NCI-H510A (cell line): ENCODE results near the gene TOB1.

ENCODE experiments used
- DNase-seq: peaks from one replicate; lab custom pipeline; 2025; lab: John Stamatoyannopoulos, UW

Gene TOB1, protein sequence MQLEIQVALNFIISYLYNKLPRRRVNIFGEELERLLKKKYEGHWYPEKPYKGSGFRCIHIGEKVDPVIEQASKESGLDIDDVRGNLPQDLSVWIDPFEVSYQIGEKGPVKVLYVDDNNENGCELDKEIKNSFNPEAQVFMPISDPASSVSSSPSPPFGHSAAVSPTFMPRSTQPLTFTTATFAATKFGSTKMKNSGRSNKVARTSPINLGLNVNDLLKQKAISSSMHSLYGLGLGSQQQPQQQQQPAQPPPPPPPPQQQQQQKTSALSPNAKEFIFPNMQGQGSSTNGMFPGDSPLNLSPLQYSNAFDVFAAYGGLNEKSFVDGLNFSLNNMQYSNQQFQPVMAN

GRCh38 chr17:50866261-50866949 is at the start of gene TOB1:
Gene TOB1 (minus strand): TSS chr17:50866354. CDS start chr17:50864017, 2,337 bp downstream.
- peak; percentile 98 for DNase-seq

DNA sequence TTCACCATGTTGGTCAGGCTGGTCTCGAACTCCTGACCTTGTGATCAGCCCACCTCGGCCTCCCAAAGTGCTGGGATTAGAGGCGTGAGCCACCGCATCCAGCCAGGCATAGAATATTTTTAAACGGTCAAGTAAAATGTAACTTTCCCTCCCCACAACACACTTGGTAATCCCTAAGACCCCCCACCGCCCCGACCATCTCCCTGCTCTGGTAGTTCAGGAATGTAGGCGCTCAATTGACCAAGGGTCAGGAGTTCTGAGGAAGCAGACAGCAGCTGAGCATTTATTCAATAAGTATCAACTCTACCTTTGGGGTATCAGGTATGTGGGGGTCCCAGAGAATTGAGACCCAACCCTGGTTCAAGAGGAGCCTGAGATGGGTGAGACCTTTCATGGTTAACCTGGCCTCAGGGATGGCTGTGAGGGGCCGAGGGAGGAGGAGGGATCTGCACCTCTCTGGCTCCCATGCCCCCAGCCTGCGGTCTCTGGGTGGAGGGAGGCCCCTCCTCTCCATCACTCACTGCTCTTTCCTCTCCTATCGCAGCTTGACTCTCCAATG is 48.4 kb upstream of the TOB1 start:
- no peak for DNase-seq

DNA sequence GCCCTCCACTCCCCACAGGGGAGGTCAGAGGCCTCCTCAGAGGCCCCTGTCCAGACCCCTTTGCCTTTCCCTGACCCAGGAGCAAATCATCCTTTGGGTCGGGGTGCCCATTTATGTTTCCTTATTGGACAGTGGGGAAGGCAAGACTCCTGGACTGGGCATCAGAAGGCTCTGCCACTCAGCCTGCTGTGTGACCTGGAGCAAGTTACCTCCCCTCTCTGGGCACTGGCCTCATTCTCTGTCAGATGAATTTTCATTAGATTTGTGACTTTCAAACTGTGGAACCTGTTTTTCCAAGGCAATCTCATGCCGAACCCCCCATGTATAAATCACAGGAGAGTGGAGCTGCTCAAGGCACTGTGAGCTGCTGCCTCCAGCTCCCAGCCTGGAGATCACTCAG is 47.0 kb upstream of the TOB1 start:
- no peak for DNase-seq

- no peak for DNase-seq
Measured at GRCh38 chr17:50911890-50912289, 45.7 kb upstream of the TOB1 start.

DNA sequence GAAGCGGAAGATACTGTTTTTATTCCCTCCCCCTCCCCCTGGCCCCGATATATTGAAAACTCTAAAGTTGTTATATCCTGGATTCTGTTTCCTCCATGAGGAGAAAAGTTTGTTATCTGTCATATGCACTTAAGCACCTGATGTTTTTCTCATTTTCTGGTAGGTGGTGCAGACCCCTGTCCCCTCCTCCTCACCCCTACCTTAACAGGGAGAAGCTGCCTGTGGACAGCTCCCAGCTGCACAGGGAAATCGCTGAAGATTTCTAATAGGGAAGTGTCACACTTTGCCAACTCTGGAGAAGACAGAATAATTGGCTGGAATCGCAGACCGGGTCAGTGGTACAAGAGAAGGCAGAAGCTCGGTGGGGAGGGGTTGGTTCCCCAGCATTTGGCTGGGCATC is 45.3 kb upstream of the TOB1 start:
- no peak for DNase-seq

DNA sequence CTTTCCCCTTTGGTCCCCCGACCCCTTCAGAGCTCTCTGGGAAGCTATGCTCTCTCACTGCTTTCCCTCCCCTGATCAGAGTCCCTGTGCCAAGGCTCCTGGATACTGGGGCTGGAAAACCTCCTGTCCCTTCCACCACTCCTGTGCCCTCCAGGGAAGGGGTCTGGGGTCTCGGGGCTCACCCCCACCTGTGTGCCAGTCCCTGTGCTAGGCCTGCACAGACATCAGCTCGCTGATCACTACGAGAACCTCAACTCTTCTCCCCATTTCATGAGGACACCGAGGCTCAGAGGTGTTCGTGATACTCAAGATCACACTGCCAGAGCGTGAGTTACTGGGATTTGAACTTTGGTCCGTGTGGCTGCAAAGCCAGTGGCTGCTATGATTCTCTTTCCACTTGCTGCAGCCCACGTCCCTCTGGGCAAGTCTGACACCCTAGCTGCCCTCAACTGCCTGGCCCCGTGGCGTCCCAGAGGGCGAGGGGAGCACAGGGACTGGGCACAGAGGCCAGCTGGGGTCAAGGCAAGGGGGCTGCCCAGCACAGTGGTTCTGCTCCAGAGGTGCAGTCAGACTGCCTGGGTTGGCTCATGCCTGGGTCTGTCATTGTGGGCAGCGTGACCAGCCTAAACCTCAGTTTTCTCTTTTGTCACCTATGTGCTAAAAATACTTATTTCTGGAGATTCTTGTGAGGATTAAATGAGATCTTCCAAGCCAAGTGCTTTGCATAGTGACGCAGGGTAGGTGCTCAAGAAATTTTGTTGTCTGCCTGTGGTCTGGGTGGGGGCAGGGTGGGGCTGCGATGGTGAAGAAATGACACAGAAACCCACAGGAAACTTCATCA is 43.8 kb upstream of the TOB1 start:
- DNase-seq, result no peak

- DNase-seq, result no peak
Measured at GRCh38 chr17:50908860-50909764, 43.0 kb upstream of the TOB1 start.

DNA sequence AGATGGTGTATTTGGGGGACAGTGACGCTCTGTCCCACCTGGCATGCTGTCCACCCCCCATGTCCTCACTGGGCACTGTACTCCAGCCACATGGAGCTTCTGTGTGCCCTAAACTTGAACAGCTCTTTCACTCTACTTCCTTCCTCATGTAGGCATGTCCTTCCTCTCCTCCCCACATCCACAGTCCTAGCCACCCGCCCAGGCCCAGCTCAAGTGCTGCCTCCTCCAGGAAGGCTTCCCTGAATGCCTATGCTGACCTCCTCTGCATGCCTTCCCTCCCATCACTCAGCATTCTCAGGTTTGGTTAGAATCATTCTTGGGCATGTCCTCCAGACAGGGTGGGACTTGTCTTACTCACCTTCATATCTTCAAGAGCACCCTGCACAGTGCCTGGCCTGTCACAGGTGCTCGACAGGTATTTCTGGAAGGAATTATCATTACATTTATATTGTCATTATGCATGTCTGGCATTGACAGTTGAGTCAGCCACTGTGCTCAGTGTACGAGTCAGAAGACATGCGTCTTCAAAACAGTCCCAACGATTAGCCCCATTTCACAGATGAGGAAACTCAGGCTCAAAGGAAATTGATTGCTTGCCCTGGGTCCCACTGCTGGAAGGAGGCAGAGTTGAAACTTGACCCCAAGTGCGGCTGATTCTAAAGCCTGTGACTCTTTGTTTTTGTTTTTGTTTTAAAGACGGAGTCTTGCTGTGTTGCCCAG is 42.1 kb upstream of the TOB1 start:
- DNase-seq, result no peak

DNA sequence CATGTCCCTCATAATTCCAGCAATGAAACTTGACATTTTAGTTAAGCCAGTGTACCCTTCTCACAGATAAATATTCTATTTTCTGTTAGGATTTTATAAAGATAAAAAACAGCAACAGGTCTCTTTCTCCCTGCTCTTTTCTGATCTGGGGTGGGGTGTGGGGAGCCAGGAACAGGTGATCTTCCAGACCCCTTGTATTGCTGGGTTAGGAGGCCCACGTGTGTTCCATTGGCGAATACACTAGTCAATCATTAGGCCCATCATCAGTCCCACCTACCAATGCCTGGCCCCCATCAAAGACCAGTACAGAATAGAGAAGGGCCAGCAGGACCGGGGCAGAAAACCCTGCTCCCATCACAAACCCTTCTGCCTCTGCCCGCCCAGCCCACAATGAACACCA is 40.3 kb upstream of the TOB1 start:
- no peak for DNase-seq

GRCh38 chr17:50905460-50905803 is 39.3 kb upstream of the TOB1 start:
- DNase-seq, result peak; percentile 75

- DNase-seq, result peak; percentile 81
Measured at GRCh38 chr17:50904518-50905459, 38.6 kb upstream of the TOB1 start.

GRCh38 chr17:50903604-50904517 is 37.7 kb upstream of the TOB1 start:
- no peak for DNase-seq

- no peak for DNase-seq
Measured at GRCh38 chr17:50902372-50903353, 36.5 kb upstream of the TOB1 start.

DNA sequence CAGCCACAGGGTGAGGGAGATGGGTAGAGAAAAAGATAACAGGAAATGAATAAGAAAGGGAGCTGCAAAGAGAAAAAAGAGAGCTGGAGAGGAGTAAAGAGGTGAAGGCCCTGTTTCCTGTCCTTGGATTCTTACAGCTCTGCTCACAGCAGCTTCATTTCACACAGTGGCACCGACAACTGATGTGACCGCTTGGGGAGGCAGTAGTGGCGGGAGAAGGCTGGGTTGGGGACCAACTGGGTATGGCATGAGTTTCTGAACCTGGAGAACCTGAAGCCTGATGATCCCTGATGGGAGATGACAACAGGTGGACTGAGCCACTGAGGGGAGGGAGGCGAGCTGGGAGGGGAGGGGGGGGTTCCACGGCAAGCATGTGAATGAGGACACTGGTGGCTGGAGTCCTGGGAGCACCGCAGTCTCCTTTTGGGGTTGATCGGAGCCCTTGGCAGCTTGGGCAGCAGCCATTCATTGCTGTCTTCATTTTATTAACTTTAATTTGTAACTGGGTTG is 34.3 kb upstream of the TOB1 start:
- DNase-seq, result no peak

- no peak for DNase-seq
Measured at GRCh38 chr17:50899559-50900319, 33.6 kb upstream of the TOB1 start.

GRCh38 chr17:50899005-50899460 is 32.9 kb upstream of the TOB1 start:
- DNase-seq, result no peak
